ENCODE data around the gene TSFM. TPM values are rescaled to one million over a fixed set of nuclear protein-coding genes. Genes with fewer than 3 reads are reported as not detected.

Gene TSFM
- total and polyA plus RNA-seq, 2 of the 13 experiments (the other 11 are each of a cell fraction or from before 2014, with no cell fraction given), result 29.8 to 68.3 TPM

DNA sequence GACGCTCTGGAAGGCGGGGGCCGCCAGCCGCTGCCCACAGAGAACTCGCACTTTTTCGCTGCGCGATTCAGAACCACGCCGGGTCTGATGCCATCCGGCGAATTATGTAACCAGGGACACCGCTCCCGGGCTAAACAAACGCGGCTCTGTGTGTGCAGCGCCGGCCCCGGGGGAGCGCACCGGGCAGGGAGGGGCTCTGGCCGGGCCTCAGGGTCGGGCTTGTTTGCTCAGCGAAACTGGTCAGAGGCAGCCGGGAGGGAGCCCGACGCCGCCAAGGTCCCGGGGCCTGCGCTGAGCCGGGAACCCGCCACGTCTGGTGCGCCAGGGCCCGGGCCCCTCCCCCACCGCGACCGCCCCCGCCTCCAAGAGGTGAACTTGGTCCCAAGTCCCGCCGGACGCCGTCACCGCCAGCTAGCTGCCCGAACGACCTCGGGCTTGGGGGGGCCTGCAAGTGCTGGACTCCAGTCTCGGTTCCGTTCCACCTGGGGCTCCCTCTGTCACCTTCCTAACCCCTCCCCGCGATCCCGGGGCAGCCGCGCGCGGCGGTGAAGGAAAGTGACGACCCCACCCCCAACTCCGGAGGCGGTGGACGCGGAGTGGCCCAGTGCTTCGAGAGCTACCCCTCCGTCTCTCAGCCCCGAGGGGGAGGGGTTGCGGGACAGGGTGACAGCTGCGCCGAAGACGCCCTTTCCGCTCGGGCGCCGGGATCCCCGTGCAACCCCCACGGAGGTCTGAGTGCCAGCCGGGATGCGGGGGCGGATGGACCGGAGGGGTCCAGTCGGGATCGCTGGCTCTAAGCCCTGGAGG lies 63.1 kb downstream of the TSFM start (continued):
- TF ChIP-seq, protein P1, sequence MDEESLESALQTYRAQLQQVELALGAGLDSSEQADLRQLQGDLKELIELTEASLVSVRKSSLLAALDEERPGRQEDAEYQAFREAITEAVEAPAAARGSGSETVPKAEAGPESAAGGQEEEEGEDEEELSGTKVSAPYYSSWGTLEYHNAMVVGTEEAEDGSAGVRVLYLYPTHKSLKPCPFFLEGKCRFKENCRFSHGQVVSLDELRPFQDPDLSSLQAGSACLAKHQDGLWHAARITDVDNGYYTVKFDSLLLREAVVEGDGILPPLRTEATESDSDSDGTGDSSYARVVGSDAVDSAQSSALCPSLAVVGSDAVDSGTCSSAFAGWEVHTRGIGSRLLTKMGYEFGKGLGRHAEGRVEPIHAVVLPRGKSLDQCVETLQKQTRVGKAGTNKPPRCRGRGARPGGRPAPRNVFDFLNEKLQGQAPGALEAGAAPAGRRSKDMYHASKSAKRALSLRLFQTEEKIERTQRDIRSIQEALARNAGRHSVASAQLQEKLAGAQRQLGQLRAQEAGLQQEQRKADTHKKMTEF (CRISPR knock-in tag; IDR thresholded peaks at IDR 0.05), result peak; percentile 96
- TF ChIP-seq ZBTB20 (CRISPR knock-in tag; IDR thresholded peaks at IDR 0.05; ENCODE audit: borderline replicate concordance, low read depth) (no peak), ZNF850 (CRISPR knock-in tag; conservative IDR thresholded peaks at IDR 0.05) (peak; percentile 77; the same call in 1 of the 2 replicates), HIVEP1 (CRISPR knock-in tag; IDR thresholded peaks at IDR 0.05) (peak; percentile 94), KLF15 (CRISPR knock-in tag; IDR thresholded peaks at IDR 0.05; ENCODE audit: borderline replicate concordance) (0 out of 2 replicates have a peak, but pooled peaks have one; percentile 49), REPIN1 (CRISPR knock-in tag; IDR thresholded peaks at IDR 0.05; ENCODE audit: borderline replicate concordance, low read depth) (peak; percentile 62; the same call in 1 of the 2 replicates), ATM (IDR thresholded peaks at IDR 0.05; ENCODE audit: borderline replicate concordance) (no peak), MXI1 (IDR thresholded peaks at IDR 0.05; ENCODE audit: borderline replicate concordance, low read depth, low read length) (peak; percentile 68; the same call in 2 of the 3 replicates), HNF4A (CRISPR knock-in tag; IDR thresholded peaks at IDR 0.05) (peak; percentile 67; the same call in 1 of the 2 replicates), ZC3H4 (CRISPR knock-in tag; IDR thresholded peaks at IDR 0.05; ENCODE audit: borderline replicate concordance) (no peak), PTBP1 (IDR thresholded peaks at IDR 0.05; ENCODE audit: low read depth, low read length, poor library complexity, severe bottlenecking) (no peak), JUND (CRISPR knock-in tag; IDR thresholded peaks at IDR 0.05) (no peak), NFYC (CRISPR knock-in tag; IDR thresholded peaks at IDR 0.05) (0 out of 2 replicates have a peak, but pooled peaks have one; percentile 16), CBX5 (CRISPR knock-in tag; IDR thresholded peaks at IDR 0.05; ENCODE audit: borderline replicate concordance) (no peak), ELF1 (CRISPR knock-in tag; IDR thresholded peaks at IDR 0.05) (no peak; the same call in 1 of the 2 replicates)
- TF ChIP-seq, protein P2, sequence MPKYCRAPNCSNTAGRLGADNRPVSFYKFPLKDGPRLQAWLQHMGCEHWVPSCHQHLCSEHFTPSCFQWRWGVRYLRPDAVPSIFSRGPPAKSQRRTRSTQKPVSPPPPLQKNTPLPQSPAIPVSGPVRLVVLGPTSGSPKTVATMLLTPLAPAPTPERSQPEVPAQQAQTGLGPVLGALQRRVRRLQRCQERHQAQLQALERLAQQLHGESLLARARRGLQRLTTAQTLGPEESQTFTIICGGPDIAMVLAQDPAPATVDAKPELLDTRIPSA (CRISPR knock-in tag; IDR thresholded peaks at IDR 0.05; ENCODE audit: borderline replicate concordance), result no peak; the same call in 1 of the 2 replicates
- TF ChIP-seq, protein P3, sequence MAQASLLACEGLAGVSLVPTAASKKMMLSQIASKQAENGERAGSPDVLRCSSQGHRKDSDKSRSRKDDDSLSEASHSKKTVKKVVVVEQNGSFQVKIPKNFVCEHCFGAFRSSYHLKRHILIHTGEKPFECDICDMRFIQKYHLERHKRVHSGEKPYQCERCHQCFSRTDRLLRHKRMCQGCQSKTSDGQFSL (CRISPR knock-in tag; IDR thresholded peaks at IDR 0.05), result peak; percentile 90
- TF ChIP-seq, protein P4, sequence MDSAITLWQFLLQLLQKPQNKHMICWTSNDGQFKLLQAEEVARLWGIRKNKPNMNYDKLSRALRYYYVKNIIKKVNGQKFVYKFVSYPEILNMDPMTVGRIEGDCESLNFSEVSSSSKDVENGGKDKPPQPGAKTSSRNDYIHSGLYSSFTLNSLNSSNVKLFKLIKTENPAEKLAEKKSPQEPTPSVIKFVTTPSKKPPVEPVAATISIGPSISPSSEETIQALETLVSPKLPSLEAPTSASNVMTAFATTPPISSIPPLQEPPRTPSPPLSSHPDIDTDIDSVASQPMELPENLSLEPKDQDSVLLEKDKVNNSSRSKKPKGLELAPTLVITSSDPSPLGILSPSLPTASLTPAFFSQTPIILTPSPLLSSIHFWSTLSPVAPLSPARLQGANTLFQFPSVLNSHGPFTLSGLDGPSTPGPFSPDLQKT (CRISPR knock-in tag; IDR thresholded peaks at IDR 0.05; ENCODE audit: borderline replicate concordance), result no peak
